CD4-positive, alpha-beta T cell (primary cell): ENCODE data around the gene ZNF469. TPM values are rescaled to one million over a fixed set of nuclear protein-coding genes. Genes with fewer than 3 reads are reported as not detected.

Experiments
- ATAC-seq: fragments of 200-7000 bp; cut with Tn5 transposase; one replicate; pipeline ENCODE4 v1.10.0; 2022; ENCODE audit warnings: mild to moderate bottlenecking; ENCODE audit not compliant: poor library complexity
- CTCF ChIA-PET: fragments of 350-600 bp; sonication (Branson Sonifier 250); formaldehyde crosslinking; loops from one replicate; lab custom pipeline; 2021; ENCODE audit warnings: antibody characterized with exemption, inconsistent platforms; lab: Charles Lee
- POLR2A ChIA-PET: fragments of 350-600 bp; sonication (Branson Sonifier 250); formaldehyde crosslinking; loops from one replicate; lab custom pipeline; 2021; ENCODE audit warnings: antibody characterized with exemption, inconsistent platforms; lab: Charles Lee
- DNase-seq, 14 experiments: peaks; one replicate each; pipeline ENCODE4 v3.0.0-alpha.2; 2013 to 2020; ENCODE audit warnings: mixed read lengths in 2 of 14
- H3K27ac ChIP-seq, 2 donors: one replicate each; pipeline versions ENCODE4 v1.5.1 to v1.7.0; 2013; ENCODE audit warnings: low read length in 2 of 2, low read depth in 1 of 2, mild to moderate bottlenecking in 1 of 2
- H3K27me3 ChIP-seq, 2 experiments: 1 replicate in 1 of 2; 2 replicates in 1 of 2; pipeline versions ENCODE4 v1.6.1 to v1.7.0; 2013; ENCODE audit warnings: low read length in 2 of 2, control low read depth in 1 of 2, mild to moderate bottlenecking in 1 of 2, moderate library complexity in 1 of 2; ENCODE audit not compliant: insufficient read depth in 2 of 2, control insufficient read depth in 1 of 2
- H3K36me3 ChIP-seq: one replicate; pipeline ENCODE4 v1.6.1; 2013; ENCODE audit warnings: low read length, control low read depth; ENCODE audit not compliant: insufficient read depth
- H3K4me1 ChIP-seq: one replicate; pipeline ENCODE4 v1.6.1; 2013; ENCODE audit warnings: low read length, control low read depth; ENCODE audit not compliant: insufficient read depth
- H3K4me3 ChIP-seq: one replicate; pipeline ENCODE4 v1.5.1; 2013; ENCODE audit warnings: mild to moderate bottlenecking, low read length, moderate library complexity
- H3K9me3 ChIP-seq, 2 experiments: 1 replicate in 1 of 2; 2 replicates in 1 of 2; pipeline versions ENCODE4 v1.6.1 to v1.7.0; 2013; ENCODE audit warnings: low read length in 2 of 2, mild to moderate bottlenecking in 2 of 2, control low read depth in 1 of 2, moderate library complexity in 1 of 2; ENCODE audit not compliant: control insufficient read depth in 1 of 2, insufficient read depth in 1 of 2
- H3K27ac Mint-ChIP-seq: one replicate; pipeline ENCODE4 v1.8.0; 2020; ENCODE audit warnings: mixed read lengths
- H3K27me3 Mint-ChIP-seq: one replicate; pipeline ENCODE4 v1.8.0; 2021; ENCODE audit warnings: mixed read lengths
- H3K36me3 Mint-ChIP-seq: one replicate; pipeline ENCODE4 v1.8.0; 2021; ENCODE audit warnings: low read depth, mixed read lengths
- H3K4me1 Mint-ChIP-seq: one replicate; pipeline ENCODE4 v1.8.0; 2021; ENCODE audit warnings: low read depth, mixed read lengths
- H3K4me3 Mint-ChIP-seq: one replicate; pipeline ENCODE4 v1.8.0; 2020; ENCODE audit warnings: mild to moderate bottlenecking, mixed read lengths
- H3K9me3 Mint-ChIP-seq: one replicate; pipeline ENCODE4 v1.8.0; 2020; ENCODE audit warnings: mixed read lengths
- intact Hi-C, 2 experiments: fragments of 100-400 bp; cut with DNase I in 1 of 2; cut with micrococcal nuclease in 1 of 2; formaldehyde crosslinking; loops; one replicate each; pipeline versions ENCODE4 v1.15.1 to v1.9.0; 2023 to 2025; cut with DNase I, micrococcal nuclease
- total RNA-seq, 174 experiments: library from RNA in 2 of 174; stranded (reverse) in 2 of 174; gene quantifications; one replicate each; pipeline ENCODE4 v1.2.3 and lab custom pipeline; 2021 to 2026
- TF ChIP-seq, protein P1 (sequence below): fragments of 200-600 bp; IDR thresholded peaks from one replicate; pipeline ENCODE4 v1.8.0; 2022; ENCODE audit warnings: antibody characterized with exemption, mild to moderate bottlenecking

ZNF469 gene
- total RNA-seq, 2 experiments from 2014 or later: 0.74 to 0.75 TPM

- H3K27me3 ChIP-seq: peaks cover 17 to 18% of the 10 kb centered on the region in 2 experiments
- H3K4me1 ChIP-seq: peaks cover 4% of the 10 kb centered on the region
- no peak overlapping the region for H3K27ac ChIP-seq
- no peaks in the 10 kb centered on the region for H3K36me3 Mint-ChIP-seq
- no peaks in the 10 kb centered on the region for H3K36me3 ChIP-seq
- H3K9me3 Mint-ChIP-seq: no peaks in the 10 kb centered on the region
- ATAC-seq (no peak), DNase-seq (no peak)
- H3K27ac Mint-ChIP-seq: no peak overlapping the region
- peaks cover 0 to 13% of the 10 kb centered on the region in 2 experiments for H3K9me3 ChIP-seq
- H3K4me3 ChIP-seq: no peak overlapping the region
- POLR2A ChIA-PET: no interaction called here
- TF ChIP-seq, protein P1, sequence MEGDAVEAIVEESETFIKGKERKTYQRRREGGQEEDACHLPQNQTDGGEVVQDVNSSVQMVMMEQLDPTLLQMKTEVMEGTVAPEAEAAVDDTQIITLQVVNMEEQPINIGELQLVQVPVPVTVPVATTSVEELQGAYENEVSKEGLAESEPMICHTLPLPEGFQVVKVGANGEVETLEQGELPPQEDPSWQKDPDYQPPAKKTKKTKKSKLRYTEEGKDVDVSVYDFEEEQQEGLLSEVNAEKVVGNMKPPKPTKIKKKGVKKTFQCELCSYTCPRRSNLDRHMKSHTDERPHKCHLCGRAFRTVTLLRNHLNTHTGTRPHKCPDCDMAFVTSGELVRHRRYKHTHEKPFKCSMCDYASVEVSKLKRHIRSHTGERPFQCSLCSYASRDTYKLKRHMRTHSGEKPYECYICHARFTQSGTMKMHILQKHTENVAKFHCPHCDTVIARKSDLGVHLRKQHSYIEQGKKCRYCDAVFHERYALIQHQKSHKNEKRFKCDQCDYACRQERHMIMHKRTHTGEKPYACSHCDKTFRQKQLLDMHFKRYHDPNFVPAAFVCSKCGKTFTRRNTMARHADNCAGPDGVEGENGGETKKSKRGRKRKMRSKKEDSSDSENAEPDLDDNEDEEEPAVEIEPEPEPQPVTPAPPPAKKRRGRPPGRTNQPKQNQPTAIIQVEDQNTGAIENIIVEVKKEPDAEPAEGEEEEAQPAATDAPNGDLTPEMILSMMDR: no peak
- CTCF ChIA-PET: no interaction called here
- H3K4me1 Mint-ChIP-seq: no peaks in the 10 kb centered on the region
- no peak overlapping the region for H3K4me3 Mint-ChIP-seq
- H3K27me3 Mint-ChIP-seq: peaks cover 18% of the 10 kb centered on the region
- intact Hi-C loops: no loop called here
Measured at GRCh38 chr16:88378836-88379693, 3.7 kb upstream of the ZNF469 start.

DNA sequence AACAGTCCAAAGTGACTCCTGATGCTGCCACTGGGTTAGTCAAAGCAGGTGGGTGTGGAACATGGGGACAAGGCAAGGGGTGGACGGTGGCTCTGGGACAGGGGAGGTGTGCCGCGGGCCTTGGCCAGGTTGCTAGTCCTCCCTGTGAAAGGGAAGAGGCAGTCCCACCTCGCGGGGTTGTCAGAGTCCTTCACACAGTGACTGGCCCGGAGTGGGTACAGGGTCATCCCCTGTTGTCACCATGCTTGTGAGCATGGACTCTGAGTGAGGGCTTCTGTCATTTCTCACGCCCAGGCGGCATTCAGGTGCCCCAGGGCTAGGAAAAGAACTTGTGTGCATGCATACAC, 3.1 kb upstream of the ZNF469 start:
- Histone ChIP-seq H3K27me3 (peaks cover 23% of the 10 kb centered on the region in 2 experiments), H3K4me1 (peaks cover 6% of the 10 kb centered on the region), H3K9me3 (peaks cover 0 to 13% of the 10 kb centered on the region in 2 experiments), H3K4me3 (no peak overlapping the region), H3K27ac (no peak overlapping the region), H3K36me3 (no peaks in the 10 kb centered on the region)
- Mint-ChIP-seq H3K4me1 (no peaks in the 10 kb centered on the region), H3K27me3 (peaks cover 19% of the 10 kb centered on the region), H3K4me3 (no peak overlapping the region), H3K9me3 (no peaks in the 10 kb centered on the region), H3K36me3 (no peaks in the 10 kb centered on the region), H3K27ac (no peak overlapping the region)
- ChIA-PET CTCF (no interaction called here), POLR2A (no interaction called here)
- ATAC-seq: no peak
- DNase-seq: no peak
- TF ChIP-seq, protein P1: no peak
- intact Hi-C loops: no loop called here

DNA sequence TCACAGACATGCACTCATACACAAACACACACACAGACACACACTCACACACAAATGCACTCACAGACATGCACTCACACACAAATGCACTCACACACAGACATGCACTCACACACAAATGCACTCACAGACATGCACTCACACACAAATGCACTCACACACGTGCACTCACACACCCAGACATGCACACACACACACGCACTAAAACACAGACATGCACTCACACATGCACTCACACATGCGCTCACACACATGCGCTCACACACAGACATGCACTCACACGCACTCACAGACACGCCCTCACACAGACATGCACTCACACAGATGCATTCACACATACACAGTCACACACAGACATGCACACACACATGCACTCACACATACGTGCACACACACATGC, 2.7 kb upstream of the ZNF469 start:
- H3K9me3 Mint-ChIP-seq: no peaks in the 10 kb centered on the region
- Histone ChIP-seq H3K27ac (no peak overlapping the region), H3K4me1 (peaks cover 6% of the 10 kb centered on the region), H3K4me3 (no peak overlapping the region), H3K27me3 (peaks cover 27 to 28% of the 10 kb centered on the region in 2 experiments), H3K36me3 (no peaks in the 10 kb centered on the region), H3K9me3 (peaks cover 0 to 13% of the 10 kb centered on the region in 2 experiments)
- H3K27me3 Mint-ChIP-seq: peaks cover 23% of the 10 kb centered on the region
- no peak overlapping the region for H3K4me3 Mint-ChIP-seq
- no peaks in the 10 kb centered on the region for H3K4me1 Mint-ChIP-seq
- no peak overlapping the region for H3K27ac Mint-ChIP-seq
- intact Hi-C loops: no loop called here
- no peaks in the 10 kb centered on the region for H3K36me3 Mint-ChIP-seq
- ATAC-seq: no peak
- ChIA-PET POLR2A (no interaction called here), CTCF (no interaction called here)
- DNase-seq: no peak
- TF ChIP-seq, protein P1: no peak
